Stimulated activated CD4-positive, alpha-beta T cell treated with anti-CD3 and anti-CD28 coated beads, Interleukin-2, amount 100 ng/mL, for 48 hours (primary cell): ENCODE data around the gene HIGD1A.

Experiments used
- DNase-seq, 2 donors: peaks; one replicate each; pipeline ENCODE4 v3.0.0-alpha.2; 2020

The HIGD1A gene

GRCh38 chr3:42733501-42734262 is 70.6 kb downstream of the HIGD1A start:
- no peak for DNase-seq
